Skeletal muscle satellite cell (primary cell): ENCODE data around the gene MRM2.

Source experiments
- H3K27me3 ChIP-seq: 2 replicates; pipeline ENCODE4 v1.7.0; 2013; ENCODE audit warnings: low read length; ENCODE audit not compliant: control insufficient read depth, insufficient read depth
- H3K36me3 ChIP-seq: 2 replicates; pipeline ENCODE4 v1.7.0; 2013; ENCODE audit warnings: mild to moderate bottlenecking, control low read depth, low read length; ENCODE audit not compliant: insufficient read depth
- H3K4me1 ChIP-seq: 2 replicates; pipeline ENCODE4 v1.7.0; 2013; ENCODE audit warnings: low read length; ENCODE audit not compliant: control insufficient read depth, insufficient read depth
- H3K4me2 ChIP-seq: 2 replicates; pipeline ENCODE4 v1.7.0; 2013; ENCODE audit warnings: mild to moderate bottlenecking, low read length
- H3K4me3 ChIP-seq: 2 replicates; pipeline ENCODE4 v1.7.0; 2013; ENCODE audit warnings: low read length
- H3K9ac ChIP-seq: 2 replicates; pipeline ENCODE4 v1.7.0; 2013; ENCODE audit warnings: mild to moderate bottlenecking, low read depth, low read length, moderate library complexity
- H3K9me3 ChIP-seq: replicated peaks from 2 replicates; pipeline ENCODE4 v1.7.0; 2013; ENCODE audit warnings: mild to moderate bottlenecking, control low read depth, low read length

The MRM2 gene

DNA sequence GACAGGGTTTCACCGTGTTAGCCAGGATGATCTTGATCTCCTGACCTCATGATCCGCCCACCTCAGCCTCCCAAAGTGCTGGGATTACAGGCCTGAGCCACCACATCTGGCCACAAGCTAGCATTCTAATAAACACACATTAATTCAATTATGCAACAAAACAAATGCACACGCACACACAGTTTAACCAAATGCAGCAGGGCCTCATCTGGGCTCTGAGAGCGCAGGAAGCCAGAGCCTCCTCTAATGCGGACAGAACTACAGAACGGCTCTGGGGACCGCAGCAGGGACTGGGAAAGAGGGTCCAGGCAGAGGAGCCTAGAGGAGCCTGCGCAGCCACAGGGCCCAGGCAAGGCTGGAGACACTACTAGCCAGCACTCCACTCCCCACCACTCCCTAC, 13.1 kb downstream of the MRM2 start:
- Histone ChIP-seq H3K4me1 (peaks cover 15% of the 10 kb centered on the region), H3K4me2 (no peak overlapping the region), H3K9ac (no peak overlapping the region), H3K27me3 (no peaks in the 10 kb centered on the region), H3K4me3 (no peak overlapping the region), H3K36me3 (peaks cover 36% of the 10 kb centered on the region), H3K9me3 (no peaks in the 10 kb centered on the region)

DNA sequence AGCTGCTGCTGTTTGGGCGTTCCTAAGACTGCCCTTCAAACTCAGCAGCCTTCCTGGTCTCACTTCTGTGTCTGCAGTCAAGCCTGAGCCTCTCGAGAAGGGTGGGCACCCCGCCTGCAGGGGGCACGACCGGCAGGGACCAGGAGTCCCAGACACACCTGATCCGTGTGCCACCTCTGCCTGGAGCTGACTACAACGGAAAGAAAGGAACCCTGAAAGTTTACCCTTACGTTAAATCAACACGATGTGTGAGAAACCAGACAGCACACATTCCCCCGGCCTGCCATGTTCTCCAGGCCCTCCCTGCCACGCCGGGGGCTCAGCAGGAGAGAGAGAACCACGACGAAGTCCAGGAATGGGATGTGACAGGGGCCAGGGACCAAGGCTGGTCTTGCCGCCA, 14.3 kb downstream of the MRM2 start:
- no peaks in the 10 kb centered on the region for H3K27me3 ChIP-seq
- no peak overlapping the region for H3K4me2 ChIP-seq
- H3K36me3 ChIP-seq: peaks cover 42% of the 10 kb centered on the region
- H3K4me1 ChIP-seq: peaks cover 6% of the 10 kb centered on the region
- no peak overlapping the region for H3K9ac ChIP-seq
- no peak overlapping the region for H3K4me3 ChIP-seq
- H3K9me3 ChIP-seq: no peaks in the 10 kb centered on the region

DNA sequence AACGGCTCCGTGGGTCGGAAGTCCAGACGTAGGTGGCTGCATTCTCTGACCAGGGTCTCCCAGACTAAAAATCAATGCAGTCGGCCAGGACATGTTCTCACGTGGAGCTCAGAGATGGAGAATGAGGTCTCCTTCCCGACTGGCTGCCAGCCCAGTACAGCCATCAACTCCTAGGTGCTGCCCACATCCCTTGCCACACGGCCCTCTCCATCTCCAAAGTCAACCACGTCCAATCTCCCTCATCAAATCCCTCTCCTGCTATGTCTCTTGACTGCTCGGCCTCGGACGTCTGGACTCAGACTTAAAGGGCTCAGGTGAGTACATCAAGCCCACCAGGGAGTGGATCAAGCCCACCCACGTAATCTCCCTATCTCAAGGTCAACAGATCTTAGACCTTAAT, 16.2 kb downstream of the MRM2 start:
- Histone ChIP-seq H3K4me1 (no peaks in the 10 kb centered on the region), H3K9me3 (no peaks in the 10 kb centered on the region), H3K4me3 (no peak overlapping the region), H3K9ac (no peak overlapping the region), H3K27me3 (no peaks in the 10 kb centered on the region), H3K36me3 (peaks cover 51% of the 10 kb centered on the region), H3K4me2 (no peak overlapping the region)

DNA sequence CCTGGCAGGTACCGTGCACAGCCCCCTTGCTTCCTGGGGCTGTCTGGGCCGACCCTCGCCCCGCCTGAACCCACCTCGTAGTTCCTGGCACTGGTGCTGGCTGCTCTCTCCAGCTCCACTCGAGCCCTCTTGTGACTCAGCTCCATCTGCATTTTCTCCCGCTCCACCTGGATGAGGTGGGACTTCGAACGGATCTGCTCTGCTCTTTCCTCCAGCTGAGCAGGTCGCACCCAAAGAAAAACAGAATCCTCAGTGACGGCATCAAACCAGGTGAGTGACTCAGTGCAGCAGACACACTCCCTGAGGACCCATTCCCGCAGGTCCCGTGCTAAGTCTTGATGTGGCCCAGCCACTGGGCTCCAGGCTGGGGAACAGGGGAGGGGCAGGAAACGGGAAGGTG, 16.7 kb downstream of the MRM2 start:
- Histone ChIP-seq H3K9ac (no peak overlapping the region), H3K4me3 (no peak overlapping the region), H3K4me2 (no peak overlapping the region), H3K4me1 (no peaks in the 10 kb centered on the region), H3K27me3 (no peaks in the 10 kb centered on the region), H3K9me3 (no peaks in the 10 kb centered on the region), H3K36me3 (peaks cover 56% of the 10 kb centered on the region)

DNA sequence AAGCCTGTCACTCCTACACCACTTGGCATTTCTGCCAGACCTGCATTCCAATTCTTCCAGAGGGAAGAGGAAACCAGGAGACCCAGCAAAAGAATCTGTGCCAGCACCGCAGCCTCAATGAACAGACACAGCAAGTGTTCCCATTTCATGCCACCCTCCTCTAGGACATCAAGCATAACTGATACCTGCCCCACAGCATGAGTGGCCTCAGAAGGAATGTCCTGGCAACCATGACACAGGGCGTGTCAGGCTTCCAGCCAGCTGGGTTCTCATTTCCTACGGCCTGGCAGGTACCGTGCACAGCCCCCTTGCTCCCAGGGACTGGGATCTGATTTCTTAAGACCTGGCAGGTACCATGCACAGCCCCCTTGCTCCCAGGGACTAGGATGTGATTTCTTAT, 17.1 kb downstream of the MRM2 start:
- H3K4me3 ChIP-seq: no peak overlapping the region
- H3K9me3 ChIP-seq: no peaks in the 10 kb centered on the region
- H3K4me2 ChIP-seq: no peak overlapping the region
- H3K27me3 ChIP-seq: no peaks in the 10 kb centered on the region
- H3K36me3 ChIP-seq: peaks cover 53% of the 10 kb centered on the region
- H3K9ac ChIP-seq: no peak overlapping the region
- no peaks in the 10 kb centered on the region for H3K4me1 ChIP-seq

DNA sequence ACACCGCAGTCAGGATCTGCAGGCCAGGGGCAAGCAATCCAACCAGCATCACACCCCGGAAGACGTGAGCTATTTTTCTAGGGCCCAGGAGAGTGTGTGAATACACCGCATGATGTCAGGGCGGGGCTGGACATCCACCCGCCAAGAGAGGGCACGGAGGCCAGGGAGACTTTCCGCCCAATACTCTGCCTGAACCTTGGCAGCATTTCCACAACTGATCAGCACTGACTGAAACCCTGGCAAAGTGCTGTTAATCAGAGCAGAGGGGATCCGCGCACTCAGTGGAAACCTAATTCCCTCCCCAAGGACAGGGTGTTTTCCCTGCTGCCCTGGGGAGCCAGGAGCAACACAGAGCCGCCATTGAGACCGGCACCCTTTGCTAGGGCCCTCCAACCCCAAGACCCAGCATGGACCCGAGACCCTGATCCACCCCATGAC, 17.5 kb downstream of the MRM2 start:
- Histone ChIP-seq H3K27me3 (no peaks in the 10 kb centered on the region), H3K9ac (no peak overlapping the region), H3K4me3 (no peak overlapping the region), H3K9me3 (no peaks in the 10 kb centered on the region), H3K4me1 (no peaks in the 10 kb centered on the region), H3K4me2 (no peak overlapping the region), H3K36me3 (peaks cover 48% of the 10 kb centered on the region)

DNA sequence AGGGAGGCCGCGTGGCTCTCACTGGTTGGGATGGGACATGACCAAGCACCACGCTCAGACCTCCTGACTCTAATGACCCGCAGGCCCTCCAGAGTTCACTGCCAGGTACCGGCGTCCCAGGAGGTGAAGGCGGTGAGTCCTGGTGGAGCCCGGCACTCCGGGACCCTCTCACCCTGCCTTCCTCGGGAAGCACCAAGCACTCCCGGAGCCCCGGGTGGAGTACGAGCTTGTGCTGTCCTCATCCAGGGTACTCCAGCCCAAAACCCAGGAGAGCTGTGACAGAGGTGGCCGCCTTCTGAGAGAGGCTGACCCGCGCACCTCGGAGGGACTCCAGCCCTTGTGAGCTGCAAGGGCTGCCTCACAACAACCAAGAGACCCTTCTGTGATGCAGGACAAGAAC, 18.7 kb downstream of the MRM2 start:
- H3K4me1 ChIP-seq: no peaks in the 10 kb centered on the region
- H3K4me2 ChIP-seq: no peak overlapping the region
- no peaks in the 10 kb centered on the region for H3K9me3 ChIP-seq
- peaks cover 41% of the 10 kb centered on the region for H3K36me3 ChIP-seq
- no peak overlapping the region for H3K4me3 ChIP-seq
- no peaks in the 10 kb centered on the region for H3K27me3 ChIP-seq
- no peak overlapping the region for H3K9ac ChIP-seq

DNA sequence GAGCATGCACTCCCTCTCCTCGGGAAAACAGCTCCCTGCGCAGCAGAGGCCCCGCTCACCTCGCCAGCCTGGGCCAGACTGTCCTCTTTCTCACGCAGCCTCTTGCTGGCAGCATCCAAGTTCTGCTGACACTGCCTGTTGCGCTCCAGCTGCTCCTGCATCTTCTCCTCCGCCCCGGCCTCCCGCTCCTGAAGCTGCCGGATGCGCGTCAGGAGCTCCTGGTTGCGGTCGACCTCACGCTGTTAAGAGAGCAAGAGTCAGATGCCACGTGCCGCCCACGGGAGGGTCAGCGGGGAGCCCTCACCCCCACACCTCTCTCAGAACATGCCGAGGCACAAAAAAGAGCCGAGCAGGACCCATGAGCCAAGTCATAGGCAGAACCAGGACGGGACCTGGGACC, 19.5 kb downstream of the MRM2 start:
- Histone ChIP-seq H3K36me3 (peaks cover 44% of the 10 kb centered on the region), H3K27me3 (no peaks in the 10 kb centered on the region), H3K4me1 (no peaks in the 10 kb centered on the region), H3K4me3 (no peak overlapping the region), H3K9ac (no peak overlapping the region), H3K9me3 (no peaks in the 10 kb centered on the region), H3K4me2 (no peak overlapping the region)

DNA sequence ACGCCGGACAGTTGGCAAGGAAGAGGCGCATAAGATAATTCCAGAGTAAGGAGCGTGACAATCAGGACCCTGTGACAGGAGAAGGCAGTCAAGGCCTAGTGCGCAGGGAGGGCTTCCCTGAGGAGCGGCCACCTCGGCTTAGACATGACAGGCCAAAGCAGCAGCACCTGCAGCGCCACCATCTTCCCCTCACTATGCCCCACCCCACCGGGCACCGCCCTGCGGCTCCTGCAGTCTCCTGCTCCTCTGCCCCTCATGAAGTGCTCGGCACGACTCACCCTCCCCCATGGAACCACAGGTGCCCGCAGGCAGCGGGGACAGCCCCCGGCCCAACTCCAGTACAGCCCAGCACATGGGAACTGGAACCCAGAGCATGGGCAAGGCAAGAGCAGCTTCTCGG, 21.1 kb downstream of the MRM2 start:
- Histone ChIP-seq H3K36me3 (peaks cover 55% of the 10 kb centered on the region), H3K27me3 (no peaks in the 10 kb centered on the region)

DNA sequence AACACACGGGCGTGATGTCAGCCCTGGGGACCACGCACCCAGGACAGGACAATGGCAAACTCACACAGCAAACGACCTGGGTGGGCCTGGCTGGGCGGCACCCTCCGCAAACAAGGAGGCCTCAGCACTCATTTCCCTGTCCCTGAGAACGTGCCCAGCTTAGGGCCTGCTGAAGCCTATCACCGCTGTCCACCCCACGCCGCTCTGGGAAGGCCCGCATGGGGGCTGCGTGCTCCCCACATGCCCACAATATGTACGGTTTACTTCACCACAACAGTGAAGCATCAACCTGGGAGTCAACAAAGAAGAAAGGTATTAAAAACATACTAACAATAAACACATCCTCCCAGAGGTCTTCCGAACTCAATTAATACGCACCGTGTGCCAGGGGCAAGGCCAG, 21.5 kb downstream of the MRM2 start:
- no peaks in the 10 kb centered on the region for H3K9me3 ChIP-seq
- H3K4me2 ChIP-seq: no peak overlapping the region
- H3K4me1 ChIP-seq: no peaks in the 10 kb centered on the region
- no peak overlapping the region for H3K9ac ChIP-seq
- H3K4me3 ChIP-seq: no peak overlapping the region
- peaks cover 56% of the 10 kb centered on the region for H3K36me3 ChIP-seq
- no peaks in the 10 kb centered on the region for H3K27me3 ChIP-seq

More for the DNA sequence above, 21.1 kb downstream of the MRM2 start:
- Histone ChIP-seq H3K9ac (no peak overlapping the region), H3K4me1 (no peaks in the 10 kb centered on the region), H3K9me3 (no peaks in the 10 kb centered on the region), H3K4me2 (no peak overlapping the region), H3K4me3 (no peak overlapping the region)

DNA sequence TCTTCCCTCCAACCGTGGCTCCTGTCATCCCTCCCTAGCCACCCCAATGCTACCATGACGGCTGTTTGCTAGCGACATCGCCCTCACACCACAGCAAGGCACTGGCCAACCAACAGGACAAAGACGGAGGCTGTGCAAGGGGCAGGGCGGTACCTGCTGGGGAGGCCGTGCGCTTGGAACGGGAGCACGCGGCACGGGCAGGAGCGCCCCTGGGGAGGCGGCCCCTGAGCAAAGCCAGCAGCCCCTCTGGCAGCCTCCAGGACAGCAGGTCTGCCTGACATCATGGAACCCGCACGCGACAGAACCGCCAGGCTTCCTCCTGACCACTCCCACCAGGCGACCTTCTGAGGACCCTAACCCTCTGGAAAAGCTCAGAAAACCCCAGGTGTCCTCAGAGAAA, 22.0 kb downstream of the MRM2 start:
- no peaks in the 10 kb centered on the region for H3K27me3 ChIP-seq
- peaks cover 54% of the 10 kb centered on the region for H3K36me3 ChIP-seq

DNA sequence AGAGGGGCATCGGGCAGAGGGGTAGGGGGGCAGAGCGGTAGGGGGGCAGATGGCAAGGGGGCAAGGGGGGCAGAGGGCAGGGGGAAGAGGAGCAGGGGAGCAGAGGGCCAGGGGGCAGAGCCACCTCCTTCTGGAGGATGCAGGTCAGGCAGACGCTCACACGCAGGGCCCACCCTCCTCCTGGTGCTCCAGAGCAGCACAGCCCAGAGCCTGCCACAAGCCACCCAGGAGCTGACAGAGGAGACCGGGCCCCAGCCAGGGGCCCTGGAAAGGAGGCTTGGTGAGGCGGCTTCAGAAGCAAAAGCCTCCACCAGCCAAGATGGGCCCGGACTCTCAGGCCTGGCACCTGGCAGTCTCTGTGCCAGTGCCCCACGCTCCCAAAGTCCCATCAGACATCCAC, 22.4 kb downstream of the MRM2 start:
- Histone ChIP-seq H3K27me3 (no peaks in the 10 kb centered on the region), H3K9ac (no peak overlapping the region), H3K4me3 (no peak overlapping the region), H3K36me3 (peaks cover 55% of the 10 kb centered on the region), H3K4me1 (no peaks in the 10 kb centered on the region), H3K9me3 (no peaks in the 10 kb centered on the region), H3K4me2 (no peak overlapping the region)

More for the DNA sequence above, 22.0 kb downstream of the MRM2 start:
- H3K4me2 ChIP-seq: no peak overlapping the region
- no peak overlapping the region for H3K9ac ChIP-seq
- no peaks in the 10 kb centered on the region for H3K4me1 ChIP-seq
- H3K4me3 ChIP-seq: no peak overlapping the region
- H3K9me3 ChIP-seq: no peaks in the 10 kb centered on the region
